ENCODE results near the gene TADA1. TPM values are rescaled to one million over a fixed set of nuclear protein-coding genes. Genes with fewer than 3 reads are reported as not detected.

TADA1 gene
- polyA plus RNA-seq, 1 donor (not counting 4 experiments of a cell fraction or from before 2014, with no cell fraction given): 15.0 TPM

- no peak for DNase-seq (ENCODE audit: low read depth, low spot score)
- Histone ChIP-seq H2AFZ (ENCODE audit: control insufficient read depth, low read length) (no peak overlapping the region), H3K4me2 (ENCODE audit: control insufficient read depth, extremely low read depth, insufficient read depth, low read depth, low read length) (no peak overlapping the region), H3K9me1 (ENCODE audit: control insufficient read depth, extremely low read depth, insufficient read depth, low read length) (no peaks in the 10 kb centered on the region), H3K27me3 (ENCODE audit: control insufficient read depth, extremely low read depth, insufficient read depth, low read length) (no peaks in the 10 kb centered on the region), H3K4me3 (ENCODE audit: control insufficient read depth in 2 of 3, extremely low read depth in 1 of 3, insufficient read depth in 2 of 3, low read depth in 1 of 3, low read length in 3 of 3) (no peak overlapping the region), H4K20me1 (ENCODE audit: control insufficient read depth, extremely low read depth, insufficient read depth, low read length) (no peaks in the 10 kb centered on the region), H3K4me1 (ENCODE audit: control insufficient read depth, extremely low read depth, insufficient read depth, low read length) (no peaks in the 10 kb centered on the region), H3K79me2 (ENCODE audit: control insufficient read depth, insufficient read depth, low read length) (peaks cover 9% of the 10 kb centered on the region), H3K27ac (ENCODE audit: control insufficient read depth, insufficient read depth, low read length) (no peak overlapping the region), H3K9ac (ENCODE audit: control insufficient read depth, extremely low read depth, insufficient read depth, low read length) (no peak overlapping the region), H3K36me3 (ENCODE audit: control insufficient read depth in 2 of 2, extremely low read depth in 1 of 2, insufficient read depth in 2 of 2, low read length in 2 of 2) (peaks cover 14 to 18% of the 10 kb centered on the region in 2 experiments), H3K9me3 (ENCODE audit: control insufficient read depth, low read depth, low read length) (no peaks in the 10 kb centered on the region)
- TF ChIP-seq EZH2 (IDR thresholded peaks at IDR 0.05; ENCODE audit: low read length): no peak
- TF ChIP-seq, protein P1, sequence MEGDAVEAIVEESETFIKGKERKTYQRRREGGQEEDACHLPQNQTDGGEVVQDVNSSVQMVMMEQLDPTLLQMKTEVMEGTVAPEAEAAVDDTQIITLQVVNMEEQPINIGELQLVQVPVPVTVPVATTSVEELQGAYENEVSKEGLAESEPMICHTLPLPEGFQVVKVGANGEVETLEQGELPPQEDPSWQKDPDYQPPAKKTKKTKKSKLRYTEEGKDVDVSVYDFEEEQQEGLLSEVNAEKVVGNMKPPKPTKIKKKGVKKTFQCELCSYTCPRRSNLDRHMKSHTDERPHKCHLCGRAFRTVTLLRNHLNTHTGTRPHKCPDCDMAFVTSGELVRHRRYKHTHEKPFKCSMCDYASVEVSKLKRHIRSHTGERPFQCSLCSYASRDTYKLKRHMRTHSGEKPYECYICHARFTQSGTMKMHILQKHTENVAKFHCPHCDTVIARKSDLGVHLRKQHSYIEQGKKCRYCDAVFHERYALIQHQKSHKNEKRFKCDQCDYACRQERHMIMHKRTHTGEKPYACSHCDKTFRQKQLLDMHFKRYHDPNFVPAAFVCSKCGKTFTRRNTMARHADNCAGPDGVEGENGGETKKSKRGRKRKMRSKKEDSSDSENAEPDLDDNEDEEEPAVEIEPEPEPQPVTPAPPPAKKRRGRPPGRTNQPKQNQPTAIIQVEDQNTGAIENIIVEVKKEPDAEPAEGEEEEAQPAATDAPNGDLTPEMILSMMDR (optimal IDR thresholded peaks at IDR 0.05 in 1 of 3, IDR thresholded peaks at IDR 0.05 in 1 of 3, conservative IDR thresholded peaks at IDR 0.05 in 1 of 3; ENCODE audit: extremely low read depth in 1 of 3, insufficient read depth in 2 of 3, low read length in 3 of 3): no peak
- no peak for FAIRE-seq
- dilution Hi-C loops (cut with MboI; ENCODE audit: extremely low pct_ligation_motif_present, low sequenced_read_pairs): loop anchor here (25.0 kb wide), 1 partner anchor 196 kb away; no protein-coding TSS in a partner anchor
These were observed 10.1 kb downstream of the TADA1 start for GRCh38 chr1:166865926-166866325.

GRCh38 chr1:166859597-166859996, 16.5 kb downstream of the TADA1 start:
- Histone ChIP-seq H3K27me3 (ENCODE audit: control insufficient read depth, extremely low read depth, insufficient read depth, low read length) (no peaks in the 10 kb centered on the region), H2AFZ (ENCODE audit: control insufficient read depth, low read length) (no peak overlapping the region), H3K9me1 (ENCODE audit: control insufficient read depth, extremely low read depth, insufficient read depth, low read length) (no peaks in the 10 kb centered on the region), H3K79me2 (ENCODE audit: control insufficient read depth, insufficient read depth, low read length) (no peaks in the 10 kb centered on the region), H3K9me3 (ENCODE audit: control insufficient read depth, low read depth, low read length) (no peaks in the 10 kb centered on the region), H4K20me1 (ENCODE audit: control insufficient read depth, extremely low read depth, insufficient read depth, low read length) (no peaks in the 10 kb centered on the region), H3K36me3 (ENCODE audit: control insufficient read depth in 2 of 2, extremely low read depth in 1 of 2, insufficient read depth in 2 of 2, low read length in 2 of 2) (peaks cover 4 to 15% of the 10 kb centered on the region in 2 experiments), H3K4me2 (ENCODE audit: control insufficient read depth, extremely low read depth, insufficient read depth, low read depth, low read length) (no peak overlapping the region), H3K9ac (ENCODE audit: control insufficient read depth, extremely low read depth, insufficient read depth, low read length) (no peak overlapping the region), H3K27ac (ENCODE audit: control insufficient read depth, insufficient read depth, low read length) (no peak overlapping the region), H3K4me1 (ENCODE audit: control insufficient read depth, extremely low read depth, insufficient read depth, low read length) (no peaks in the 10 kb centered on the region), H3K4me3 (ENCODE audit: control insufficient read depth in 2 of 3, extremely low read depth in 1 of 3, insufficient read depth in 2 of 3, low read depth in 1 of 3, low read length in 3 of 3) (no peak overlapping the region)
- dilution Hi-C loops (cut with MboI; ENCODE audit: extremely low pct_ligation_motif_present, low sequenced_read_pairs): loop anchor here (25.0 kb wide), 1 partner anchor 203 kb away; no protein-coding TSS in a partner anchor
- TF ChIP-seq, protein P1 (optimal IDR thresholded peaks at IDR 0.05 in 1 of 3, IDR thresholded peaks at IDR 0.05 in 1 of 3, conservative IDR thresholded peaks at IDR 0.05 in 1 of 3; ENCODE audit: extremely low read depth in 1 of 3, insufficient read depth in 2 of 3, low read length in 3 of 3): no peak
- TF ChIP-seq EZH2 (IDR thresholded peaks at IDR 0.05; ENCODE audit: low read length): no peak
- DNase-seq (ENCODE audit: low read depth, low spot score) (no peak), FAIRE-seq (peak; percentile 17)

Measured in keratinocyte (primary cell).